ENCODE data around the gene DSG1.
"Not testable (repeated sequence)": the region's sequence is repeated elsewhere in the genome, so short reads cannot be mapped to it uniquely, and the experiment has no call there.

DSG1 gene

DNA sequence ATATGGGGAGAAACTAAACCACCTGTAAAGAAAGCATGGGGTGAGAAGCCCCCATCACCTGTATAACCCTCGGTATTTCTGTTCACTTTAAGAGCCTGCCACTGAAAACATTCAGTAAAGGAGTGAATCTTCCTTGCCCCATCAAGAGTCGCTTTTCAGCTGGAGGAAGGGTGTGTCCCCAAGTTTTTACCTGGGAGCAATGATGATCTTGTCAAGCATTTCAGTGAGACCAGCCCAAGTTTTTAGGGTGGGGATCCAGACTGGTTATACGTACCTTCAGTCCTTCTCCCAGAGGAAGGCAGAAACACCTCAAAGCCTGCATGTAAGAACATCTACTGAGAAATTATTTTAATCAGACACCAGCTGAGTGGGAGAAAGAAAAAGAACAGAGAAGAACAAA, at the start of gene DSG1:
Gene DSG1 (plus strand): TSS at position 301 of the 400 bp plus-strand sequence. CDS start 141 bp downstream, outside the sequence.
- DNase-seq: no peak

DNA sequence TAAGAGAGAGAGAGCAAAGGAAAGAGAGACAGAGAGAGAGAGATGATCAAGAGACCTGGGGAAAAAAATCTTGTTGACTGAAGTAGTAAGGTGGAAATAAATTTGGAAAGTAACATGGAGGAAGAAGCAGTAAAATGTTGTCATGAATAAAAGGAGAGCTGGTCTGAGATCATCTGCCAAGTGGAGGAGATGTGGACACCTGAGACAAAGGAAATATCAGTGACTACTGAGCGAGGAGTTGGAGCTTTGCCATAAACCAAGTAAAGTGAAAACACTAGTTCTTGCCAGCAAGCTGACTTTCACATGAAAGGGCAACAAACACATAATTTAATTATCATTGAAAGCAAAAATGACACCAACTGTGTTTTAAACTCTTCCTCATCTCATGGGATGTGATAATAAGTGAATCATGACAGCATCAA, 49.0 kb upstream of the DSG1 start:
- DNase-seq: no peak

DNA sequence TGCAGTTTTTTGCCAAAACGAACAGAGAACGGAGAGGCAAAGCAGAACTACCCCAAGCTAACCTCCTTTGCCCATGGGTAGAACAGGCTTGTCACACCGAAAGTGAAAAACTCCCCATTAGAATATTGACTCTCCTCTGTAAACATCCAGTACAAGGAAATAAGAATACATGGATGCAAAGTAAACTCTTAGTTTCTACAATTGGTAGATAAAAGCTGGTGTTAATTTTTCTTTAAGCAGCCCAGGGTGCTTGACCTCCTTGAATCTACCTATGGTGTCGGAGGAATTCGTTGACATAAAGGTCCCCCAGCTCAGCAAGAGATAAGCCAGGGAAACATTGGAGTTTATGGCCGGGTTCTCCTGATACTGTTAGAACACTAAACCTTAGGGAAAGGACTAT, 48.4 kb upstream of the DSG1 start:
- DNase-seq: no peak

DNA sequence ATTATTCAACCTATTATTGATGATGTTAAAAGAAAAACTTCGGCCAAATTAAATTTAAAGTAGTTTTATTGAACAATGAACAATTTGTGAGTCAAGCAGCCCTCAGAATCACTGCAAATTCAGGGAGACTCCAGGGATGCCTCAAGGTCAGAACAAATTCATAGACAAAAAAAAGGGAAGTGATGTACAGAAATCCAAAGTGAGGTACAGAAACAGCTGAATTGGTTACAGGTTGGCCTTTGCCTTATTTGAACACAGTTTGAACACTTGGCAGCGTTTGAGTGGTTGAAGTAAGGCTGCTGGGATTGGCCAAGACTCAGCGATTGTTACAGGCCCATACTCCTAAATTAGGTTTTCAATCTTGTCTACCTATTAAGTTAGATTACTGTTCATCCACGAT, 47.4 kb upstream of the DSG1 start:
- DNase-seq: no peak

DNA sequence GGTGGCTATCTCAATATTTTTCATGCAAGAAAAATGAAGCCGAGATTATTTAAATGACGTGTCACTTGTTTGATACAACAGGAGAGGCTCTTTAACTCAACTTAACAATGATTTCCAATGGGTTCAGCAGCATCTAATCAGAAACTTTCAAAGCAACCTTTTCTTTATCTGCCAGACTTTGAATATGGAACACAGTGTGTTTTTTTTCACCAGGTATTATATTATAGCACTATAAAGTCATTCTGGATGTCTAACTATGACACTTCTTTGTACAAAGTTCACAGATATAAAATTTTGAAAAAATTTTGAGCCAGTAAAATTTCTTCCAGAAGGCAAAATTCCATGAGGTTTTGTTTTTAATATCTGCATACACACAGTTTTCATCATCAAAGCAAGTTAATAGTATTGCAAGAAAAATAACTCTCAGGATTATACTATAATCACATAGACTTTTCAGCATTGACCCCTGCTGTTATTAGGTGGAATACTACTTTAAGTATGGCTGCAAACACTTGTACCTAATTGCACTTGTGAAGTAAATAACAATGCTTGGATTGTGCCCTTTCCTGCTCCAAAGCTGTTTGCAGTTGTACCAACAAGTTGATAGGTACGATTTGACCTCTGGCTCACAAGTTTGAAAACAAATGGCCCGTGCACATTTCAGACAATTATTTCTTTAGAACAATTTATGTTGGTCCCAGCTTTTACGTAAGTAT, 44.0 kb upstream of the DSG1 start:
- DNase-seq: no peak

DNA sequence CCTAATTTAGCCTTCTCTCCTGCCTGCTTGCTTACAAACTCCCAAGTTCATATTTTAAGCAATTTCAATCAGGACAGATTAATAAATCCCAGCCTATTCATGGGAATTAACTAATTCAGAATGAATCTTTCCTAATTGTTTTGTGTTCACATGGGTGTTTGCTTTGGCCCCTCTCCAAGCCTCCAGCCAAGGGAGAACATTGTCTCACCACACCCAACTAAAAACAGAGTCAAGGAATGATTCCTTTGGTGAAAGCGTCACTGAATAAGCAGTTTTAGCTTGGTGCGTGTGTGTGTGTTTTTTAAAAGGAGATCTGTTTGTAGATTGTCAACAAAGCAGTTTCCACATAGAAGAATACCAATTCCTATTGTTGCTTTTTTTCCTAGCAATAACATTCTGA, 43.0 kb upstream of the DSG1 start:
- DNase-seq: no peak

DNA sequence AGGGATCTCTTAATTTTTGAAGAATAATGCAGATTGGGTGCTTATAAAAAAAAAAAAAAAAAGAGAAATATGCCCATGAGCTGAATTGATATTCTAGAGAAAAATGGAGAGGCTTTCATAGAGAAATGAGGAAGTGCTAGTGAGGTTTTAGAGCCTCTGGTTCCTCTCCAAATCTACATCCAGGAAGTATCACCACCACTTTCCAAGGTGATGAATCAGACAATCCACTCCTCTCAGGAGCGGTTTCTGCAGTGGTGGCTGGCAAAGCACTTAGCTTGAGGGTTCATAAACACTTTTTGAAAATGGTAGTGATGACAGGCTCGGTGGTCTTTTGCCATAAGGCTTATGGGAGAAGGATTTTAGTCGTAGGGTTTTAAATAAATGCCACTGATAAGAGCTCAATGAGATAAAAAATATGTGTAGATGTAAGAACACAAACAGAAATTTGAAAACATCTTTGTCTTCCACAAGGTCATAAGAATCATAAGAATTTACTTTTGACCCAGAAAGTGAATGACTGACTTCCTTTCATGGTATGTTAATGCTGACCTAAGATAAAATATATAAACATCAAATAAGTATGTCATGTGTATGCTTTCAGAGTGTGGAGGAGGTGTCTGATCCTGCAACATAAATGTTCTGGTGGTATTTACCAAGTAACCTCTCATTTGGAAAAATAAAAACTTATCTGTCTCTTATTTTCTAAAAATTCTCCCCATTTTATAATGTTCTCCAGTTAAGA, 42.1 kb upstream of the DSG1 start:
- no peak for DNase-seq

DNA sequence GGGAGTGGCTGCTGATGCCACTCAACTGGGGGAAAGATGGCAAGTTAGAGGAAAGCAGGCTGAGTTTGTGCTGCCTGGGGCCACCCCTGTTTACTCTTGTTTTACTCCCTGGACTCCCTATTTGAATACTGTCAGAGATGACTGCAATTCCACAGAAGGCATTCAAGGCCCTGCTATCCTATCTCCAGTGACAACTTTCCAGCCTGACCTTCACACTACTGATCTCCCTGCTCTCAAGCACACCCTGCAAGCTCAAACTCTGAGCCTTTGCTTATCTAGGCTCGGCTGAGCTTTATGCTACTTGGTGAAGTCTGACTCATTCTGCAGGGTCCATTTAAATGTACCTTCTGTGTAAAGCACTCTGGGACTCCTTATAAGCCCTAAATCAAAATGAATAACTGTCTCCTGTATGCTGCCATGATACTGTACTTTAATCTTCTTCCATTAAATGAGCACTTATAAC, 39.3 kb upstream of the DSG1 start:
- DNase-seq: no peak

DNA sequence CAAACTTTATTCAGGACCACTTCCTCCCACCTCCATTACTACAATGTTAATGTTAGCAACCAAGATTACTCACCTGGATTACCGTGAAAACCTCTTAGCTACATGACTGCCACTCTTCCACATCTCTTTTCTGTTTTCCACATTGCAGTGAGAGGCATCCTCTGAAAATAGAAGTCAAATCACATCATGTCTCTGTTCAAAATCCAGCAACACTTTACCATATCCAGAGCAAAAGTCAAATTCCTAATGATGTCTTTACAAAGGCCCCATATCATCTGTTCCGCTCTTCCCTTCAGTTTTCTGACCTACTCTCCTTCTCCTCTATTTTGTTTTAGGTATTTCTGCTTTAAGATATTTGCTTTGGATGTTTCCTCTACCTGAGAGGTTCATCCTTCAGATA, 37.5 kb upstream of the DSG1 start:
- DNase-seq: no peak

DNA sequence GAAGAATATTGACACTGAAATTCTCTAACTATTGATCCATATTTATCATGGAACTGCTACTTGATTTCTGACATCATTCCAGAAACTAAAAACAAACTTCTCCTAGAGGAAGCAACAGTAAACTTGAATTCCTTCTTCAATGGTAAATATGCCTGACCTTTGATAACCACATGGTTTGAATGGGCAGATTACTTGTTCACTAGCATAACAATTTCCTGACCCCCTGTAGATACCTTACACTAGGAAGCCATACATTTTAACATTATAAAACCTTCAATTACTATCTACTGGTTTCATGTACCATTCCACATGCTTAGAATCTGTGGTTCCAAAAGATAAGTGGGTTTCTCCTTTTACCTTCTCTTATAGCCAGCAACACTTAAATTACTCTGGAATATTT, 36.5 kb upstream of the DSG1 start:
- DNase-seq: no peak

DNA sequence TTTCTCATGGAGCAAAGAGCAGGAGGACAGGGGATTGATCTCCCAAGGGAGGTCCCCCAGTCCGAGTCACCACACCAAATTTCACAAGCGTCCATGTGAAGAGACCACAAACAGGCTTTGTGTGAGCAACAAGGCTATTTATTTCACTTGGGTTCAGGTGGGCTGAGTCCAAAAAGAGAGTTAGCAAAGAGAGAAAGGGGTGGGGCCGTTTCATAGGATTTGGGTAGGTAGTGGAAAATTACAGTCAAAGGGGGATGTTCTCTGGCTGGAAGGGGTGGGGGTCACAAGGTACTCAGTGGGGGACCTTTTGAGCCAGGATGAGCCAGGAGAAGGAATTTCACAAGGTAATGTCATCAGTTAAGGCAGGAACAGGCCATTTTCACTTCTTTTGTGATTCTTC, 28.5 kb upstream of the DSG1 start:
- DNase-seq: not testable (repeated sequence)

DNA sequence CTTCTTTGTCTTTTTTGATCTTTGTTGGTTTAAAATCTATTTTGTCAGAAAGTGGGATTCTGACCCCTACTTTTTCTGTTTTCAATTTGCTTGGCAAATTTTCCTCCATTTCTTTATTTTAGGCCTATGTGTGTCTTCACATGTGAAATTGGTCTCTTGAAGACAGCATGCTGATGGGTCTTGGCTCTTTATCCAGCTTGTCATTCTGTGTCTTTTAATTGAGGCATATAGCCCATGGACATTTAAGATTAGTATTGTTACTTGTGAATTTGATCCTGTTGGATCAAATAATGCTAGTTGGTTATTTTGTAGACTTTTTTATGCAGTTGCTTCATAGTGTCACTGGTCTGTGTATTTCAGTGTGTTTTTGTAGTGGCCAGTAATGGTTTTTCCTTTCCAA, 26.3 kb upstream of the DSG1 start:
- DNase-seq: no peak

DNA sequence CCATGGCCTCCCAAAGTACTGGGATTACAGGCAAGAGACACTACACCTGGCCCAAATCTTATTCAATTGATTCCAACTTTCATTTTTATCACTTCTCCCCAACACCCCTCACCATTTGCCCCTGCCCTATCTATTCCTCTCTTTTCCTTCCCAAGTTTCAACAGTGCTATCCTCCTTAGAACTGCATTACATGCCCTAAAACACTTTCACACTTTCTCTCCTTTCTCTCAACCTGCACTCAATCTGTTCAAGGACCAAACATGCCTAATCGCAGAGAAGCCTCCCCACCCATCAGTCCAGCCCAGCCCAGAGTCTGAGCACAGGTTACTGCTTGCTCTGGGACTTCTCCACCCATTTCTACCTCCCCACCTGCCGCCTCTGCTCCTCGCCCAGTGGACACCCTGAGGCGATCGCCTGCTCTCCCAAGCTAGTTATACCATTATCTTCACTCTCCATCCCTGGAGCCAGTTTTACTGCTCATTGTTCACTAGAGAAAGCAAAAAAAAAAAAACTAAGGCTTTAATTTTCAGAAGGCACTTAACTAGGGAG, 23.7 kb upstream of the DSG1 start:
- no peak for DNase-seq

DNA sequence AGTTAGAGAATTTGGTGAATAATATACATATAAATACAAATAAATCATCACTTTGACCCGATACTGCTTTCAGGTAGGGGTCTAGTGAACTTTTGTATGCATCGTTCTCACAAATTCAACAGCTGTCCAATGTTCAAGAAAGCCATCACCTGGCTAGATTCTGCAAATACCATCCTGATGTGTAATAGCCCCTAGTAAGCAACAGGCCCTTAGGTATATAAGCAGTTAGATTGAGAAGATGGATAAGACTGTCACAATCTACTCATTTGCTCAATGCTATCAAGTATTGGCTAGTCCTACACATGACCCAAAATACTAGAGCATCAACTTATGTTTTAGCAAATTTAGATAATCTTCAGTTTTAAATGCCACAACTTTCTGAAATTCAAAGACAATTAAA, 20.7 kb upstream of the DSG1 start:
- no peak for DNase-seq

DNA sequence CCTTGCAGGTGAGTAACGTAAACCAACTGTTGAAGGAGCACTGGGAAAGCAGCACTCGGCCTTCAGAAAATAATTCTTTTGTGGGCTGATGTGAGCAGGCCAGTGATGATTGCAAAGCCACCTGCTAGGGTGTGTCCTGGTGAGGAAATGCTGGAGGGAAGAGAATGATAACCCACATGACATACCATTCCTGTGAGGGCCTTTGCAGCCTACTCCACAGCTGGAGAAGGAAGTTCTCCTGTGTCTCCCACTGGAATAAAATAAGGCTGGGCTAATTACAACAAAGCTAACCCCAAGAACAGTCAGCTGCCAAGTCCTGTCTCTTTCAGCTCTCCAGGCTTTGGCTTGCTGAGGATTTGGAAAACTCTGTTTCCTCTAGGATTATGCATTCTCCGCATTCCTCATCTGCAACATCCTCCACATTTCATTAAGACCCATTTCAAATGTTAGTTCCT, 16.7 kb upstream of the DSG1 start:
- no peak for DNase-seq

DNA sequence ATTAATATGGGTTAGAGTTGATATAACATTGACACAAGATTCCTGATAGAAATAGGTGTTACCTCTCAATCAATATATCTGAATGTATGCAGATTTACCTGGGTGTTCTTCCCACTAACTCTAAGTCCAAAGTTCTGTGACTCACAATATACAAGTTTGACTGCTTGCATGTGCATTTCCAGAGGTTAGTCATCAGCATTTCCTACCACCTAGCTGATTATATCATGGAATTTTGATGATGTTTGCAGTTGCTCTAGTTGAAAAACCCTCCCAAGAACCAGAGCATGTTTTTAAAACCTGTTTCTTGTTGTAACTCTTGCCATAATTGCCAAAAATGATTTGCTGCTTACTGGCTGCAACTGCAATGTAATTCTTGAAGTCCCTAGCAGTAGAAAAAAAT, 15.0 kb upstream of the DSG1 start:
- DNase-seq: no peak

DNA sequence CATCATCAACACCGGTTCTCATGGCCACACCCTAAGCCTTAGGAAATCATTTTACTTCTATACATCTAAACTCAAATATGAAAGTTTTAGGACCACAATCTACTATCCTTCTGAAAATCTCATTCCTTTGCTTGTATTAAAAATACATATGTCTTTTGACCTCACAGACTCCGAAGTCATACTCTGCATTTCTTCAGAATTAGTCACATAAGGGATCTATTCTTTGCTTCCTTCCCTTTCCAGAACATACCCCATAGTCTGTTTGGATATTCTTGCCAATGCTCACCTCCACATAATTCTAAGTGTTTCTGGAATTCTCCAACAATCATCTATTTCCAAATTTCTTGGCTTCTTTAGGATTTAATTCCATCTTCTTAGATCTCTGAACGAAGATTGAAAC, 14.2 kb upstream of the DSG1 start:
- DNase-seq: no peak

DNA sequence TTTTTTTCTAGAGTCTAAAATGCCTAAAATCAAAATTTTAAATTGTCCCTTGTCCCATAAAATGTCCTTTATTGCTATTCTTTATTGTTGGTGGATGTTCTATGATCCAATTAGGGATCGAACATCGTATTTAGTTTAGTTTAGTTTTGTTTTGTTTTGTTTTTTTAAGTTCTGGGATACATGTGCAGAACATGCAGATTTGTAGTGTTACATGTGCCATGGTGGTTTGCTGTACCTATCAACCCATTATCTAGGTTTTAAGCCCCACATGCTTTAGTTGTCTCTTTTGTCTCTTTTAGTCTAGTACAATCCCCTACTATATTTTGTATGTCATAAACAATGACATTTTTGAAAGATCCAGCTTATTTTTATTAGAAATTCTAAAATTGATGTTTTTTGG, 8.8 kb upstream of the DSG1 start:
- no peak for DNase-seq

DNA sequence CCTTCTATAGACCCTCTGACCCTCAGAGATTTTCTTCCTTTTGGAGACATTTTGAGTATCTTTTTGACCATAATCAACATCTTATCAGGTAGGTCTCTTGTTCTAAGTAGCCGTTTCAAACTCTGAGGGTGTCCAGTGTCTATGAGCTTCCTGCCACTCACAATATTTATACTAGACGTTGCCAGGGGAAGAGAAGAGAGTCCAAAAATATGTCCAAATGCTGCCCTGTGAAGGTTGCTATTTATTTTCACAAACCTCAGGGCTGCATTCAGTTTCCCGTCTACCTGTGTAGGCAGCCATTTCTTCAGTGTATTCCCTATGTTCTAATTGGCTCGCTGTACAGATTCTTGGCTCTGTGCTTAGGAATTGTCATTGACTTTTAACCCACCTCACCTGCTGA, 986 bp upstream of the DSG1 start:
- no peak for DNase-seq

DNA sequence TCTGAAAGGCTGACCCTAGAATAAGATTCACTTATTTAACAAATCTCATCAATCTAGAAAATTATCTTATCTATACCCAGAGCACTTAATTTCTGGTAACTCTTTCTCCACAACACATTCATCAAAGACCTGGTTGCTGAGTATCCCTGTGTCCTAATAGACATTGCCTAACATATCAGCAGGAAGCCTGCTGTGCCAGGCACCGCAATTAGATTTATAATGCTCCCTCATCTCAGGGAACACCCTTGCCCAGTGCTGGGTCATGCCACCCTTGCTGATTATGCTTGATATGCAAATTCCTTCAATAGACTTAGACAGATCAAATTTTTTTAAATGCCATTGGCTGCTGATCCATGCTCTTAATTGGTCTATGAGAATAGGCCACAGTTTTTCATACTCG, 3.8 kb downstream of the DSG1 start:
- DNase-seq: no peak

DNA sequence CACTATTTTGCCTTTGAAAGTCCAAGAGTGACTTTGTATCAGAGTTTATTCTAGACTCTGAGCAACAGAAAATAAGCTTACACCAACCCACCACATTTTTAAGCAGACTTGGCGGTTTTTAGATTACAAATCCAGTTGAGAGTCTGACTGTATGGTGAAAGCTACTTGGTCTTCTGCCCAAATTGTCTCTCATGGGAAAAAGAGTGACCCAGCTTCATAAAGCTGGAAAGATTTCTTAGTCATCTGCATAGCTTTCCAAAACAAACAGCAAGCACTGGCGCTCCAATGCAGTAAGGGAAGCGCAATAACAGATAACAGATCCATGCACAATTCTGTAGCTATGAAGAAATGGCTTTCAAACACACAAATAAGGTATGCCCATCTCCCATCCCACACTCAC, 7.1 kb downstream of the DSG1 start:
- DNase-seq: no peak

DNA sequence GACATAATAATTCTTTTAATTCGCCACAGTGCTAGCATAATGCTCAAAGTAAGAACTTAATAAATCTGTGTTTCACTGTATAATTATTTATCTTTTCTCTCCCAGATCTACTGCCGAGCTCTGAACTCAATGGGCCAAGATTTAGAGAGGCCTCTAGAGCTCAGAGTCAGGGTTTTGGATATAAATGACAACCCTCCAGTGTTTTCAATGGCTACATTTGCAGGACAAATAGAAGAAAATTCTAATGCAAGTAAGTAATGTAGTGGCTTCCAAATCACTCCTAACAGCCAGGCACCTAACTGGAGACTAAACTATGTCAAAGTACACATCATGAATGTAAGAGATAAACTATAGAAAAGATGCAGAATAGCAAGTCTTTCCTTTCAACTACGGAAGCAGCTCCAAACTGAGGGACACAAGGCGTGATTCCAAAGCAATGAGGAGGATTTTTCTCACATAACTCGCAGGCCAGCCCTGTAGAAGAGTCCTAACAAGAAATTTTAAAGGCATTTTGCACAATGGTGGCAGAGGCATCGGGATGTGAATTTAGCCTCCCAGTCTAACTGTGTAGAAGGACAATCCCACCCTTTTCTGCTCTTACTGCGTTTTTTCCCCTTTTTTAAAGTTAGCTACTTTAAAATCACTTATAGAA, 12.0 kb downstream of the DSG1 start:
- no peak for DNase-seq

DNA sequence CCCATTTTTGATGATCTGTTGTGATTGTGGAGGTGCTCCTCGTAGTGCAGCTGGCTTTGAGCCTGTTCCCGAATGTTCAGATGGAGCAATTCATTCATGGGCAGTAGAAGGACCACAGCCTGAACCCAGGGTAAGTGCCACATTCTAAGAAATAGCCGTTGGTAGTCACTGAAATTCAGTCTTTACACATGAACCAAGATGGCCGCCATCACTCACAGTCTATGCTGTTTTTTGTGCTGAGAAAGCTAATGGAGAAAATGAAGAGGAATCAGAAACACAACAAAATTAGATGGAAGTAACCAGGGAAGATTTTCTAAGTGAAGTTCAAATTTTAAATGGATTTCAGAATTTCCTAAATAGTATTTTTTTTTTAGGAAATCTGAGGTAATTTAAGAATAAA, 25.5 kb downstream of the DSG1 start:
- no peak for DNase-seq

DNA sequence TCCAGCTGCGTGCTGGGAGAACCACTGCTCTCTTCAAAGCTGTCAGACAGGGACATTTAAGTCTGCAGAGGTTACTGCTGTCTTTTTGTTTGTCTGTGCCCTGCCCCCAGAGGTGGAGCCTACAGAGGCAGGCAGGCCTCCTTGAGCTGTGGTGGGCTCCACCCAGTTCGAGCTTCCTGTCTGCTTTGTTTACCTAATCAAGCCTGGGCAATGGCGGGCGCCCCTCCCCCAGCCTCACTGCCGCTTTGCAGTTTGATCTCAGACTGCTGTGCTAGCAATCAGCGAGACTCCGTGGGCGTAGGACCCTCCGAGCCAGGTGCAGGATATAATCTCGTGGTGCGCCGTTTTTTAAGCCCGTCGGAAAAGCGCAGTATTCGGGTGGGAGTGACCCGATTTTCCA, 35.4 kb downstream of the DSG1 start:
- DNase-seq: not testable (repeated sequence)

Measured in NCI-H1694 treated with DMSO at 0.1 percent for 48 hours (cell line).